ENCODE measurements around the gene HYI. TPM values are rescaled to one million over a fixed set of nuclear protein-coding genes. Genes with fewer than 3 reads are reported as not detected.

HYI gene
- polyA plus RNA-seq, 1 of the 3 experiments (the other 2 are of a cell fraction): 11.1 TPM

- H4K20me1 ChIP-seq (ENCODE audit: insufficient read depth): no peaks in the 10 kb centered on the region
- H3K27ac ChIP-seq (ENCODE audit: low read depth in 2 of 2, low read length in 1 of 2): no peak overlapping the region
- H3K9ac ChIP-seq: no peak overlapping the region
- no peak for DNase-seq
- H3K27me3 ChIP-seq (ENCODE audit: insufficient read depth): no peaks in the 10 kb centered on the region
- TF ChIP-seq RXRA (IDR thresholded peaks at IDR 0.05; ENCODE audit: borderline replicate concordance, low read depth) (no peak), USF1 (IDR thresholded peaks at IDR 0.05; ENCODE audit: borderline replicate concordance, low read depth) (no peak), GATA2 (CRISPR knock-in tag; IDR thresholded peaks at IDR 0.05) (no peak), YY1 (IDR thresholded peaks at IDR 0.05; ENCODE audit: low read depth) (no peak), SMC3 (IDR thresholded peaks at IDR 0.05; ENCODE audit: low read depth, low read length) (no peak), GABPA (IDR thresholded peaks at IDR 0.05; ENCODE audit: low read depth) (no peak), FOSL2 (IDR thresholded peaks at IDR 0.05; ENCODE audit: borderline replicate concordance, low read depth) (no peak), MEF2A (IDR thresholded peaks at IDR 0.05; ENCODE audit: borderline replicate concordance, low read depth) (no peak)
- ChIA-PET CTCF (interaction anchor here (1.1 to 5.4 kb wide), 2 partner anchors 25 to 212 kb away, joined by 3 to 20 read pairs; no protein-coding TSS in a partner anchor), POLR2A (interaction anchor here (1.3 kb wide), 1 partner anchor 15 kb away, joined by 3 read pairs; the partner anchor contains the start of gene HYI)
- no peak overlapping the region for H3K4me3 ChIP-seq (ENCODE audit: low read depth in 2 of 2, low read length in 1 of 2)
- H3K4me2 ChIP-seq: no peak overlapping the region
- H3K79me2 ChIP-seq (ENCODE audit: insufficient read depth): no peaks in the 10 kb centered on the region
- peaks cover 3 to 71% of the 10 kb centered on the region in 2 experiments for H3K36me3 ChIP-seq (replicated peaks in 1 of 2; ENCODE audit: control insufficient read depth in 1 of 2, insufficient read depth in 2 of 2, low read length in 1 of 2)
- WGBS (ENCODE audit: low lambda C conversion rate): 94% methylated on average over 10 of the region's 10 CpGs
- H2AFZ ChIP-seq (ENCODE audit: low read depth): no peak overlapping the region
- H3K4me1 ChIP-seq (ENCODE audit: control insufficient read depth in 1 of 2, insufficient read depth in 2 of 2, low read depth in 1 of 2, low read length in 1 of 2): no peaks in the 10 kb centered on the region; a peak in 1 of 4 replicates
- H3K9me2 ChIP-seq: no peaks in the 10 kb centered on the region
- no peaks in the 10 kb centered on the region for H3K9me3 ChIP-seq
- H3F3A ChIP-seq (replicated peaks; ENCODE audit: insufficient read depth): no peaks in the 10 kb centered on the region
Measured at GRCh38 chr1:43438953-43439581, 14.7 kb downstream of the HYI start.

GRCh38 chr1:43438576-43438952, 15.2 kb downstream of the HYI start:
- no peak overlapping the region for H3K9ac ChIP-seq
- no peaks in the 10 kb centered on the region for H3K79me2 ChIP-seq (ENCODE audit: insufficient read depth)
- H3F3A ChIP-seq (replicated peaks; ENCODE audit: insufficient read depth): no peaks in the 10 kb centered on the region
- ChIA-PET POLR2A (interaction anchor here (1.3 kb wide), 1 partner anchor 15 kb away, joined by 3 read pairs; the partner anchor contains the start of gene HYI), CTCF (interaction anchor here (1.1 to 5.4 kb wide), 2 partner anchors 24 to 212 kb away, joined by 3 to 20 read pairs; no protein-coding TSS in a partner anchor)
- 100% methylated on average over 8 of the region's 8 CpGs for WGBS (ENCODE audit: low lambda C conversion rate)
- no peak overlapping the region for H3K4me3 ChIP-seq (ENCODE audit: low read depth in 2 of 2, low read length in 1 of 2)
- no peaks in the 10 kb centered on the region for H4K20me1 ChIP-seq (ENCODE audit: insufficient read depth)
- TF ChIP-seq ELF1 (IDR thresholded peaks at IDR 0.05) (no peak), GABPA (IDR thresholded peaks at IDR 0.05; ENCODE audit: low read depth) (no peak), FOXJ3 (CRISPR knock-in tag; IDR thresholded peaks at IDR 0.05) (no peak), MEF2A (IDR thresholded peaks at IDR 0.05; ENCODE audit: borderline replicate concordance, low read depth) (no peak), MAX (IDR thresholded peaks at IDR 0.05; ENCODE audit: low read depth) (no peak), RAD21 (IDR thresholded peaks at IDR 0.05; ENCODE audit: low read length) (no peak), SIN3A (IDR thresholded peaks at IDR 0.05; ENCODE audit: borderline replicate concordance, low read depth, low read length) (no peak), MXI1 (IDR thresholded peaks at IDR 0.05; ENCODE audit: low read depth, low read length) (no peak), IRF3 (IDR thresholded peaks at IDR 0.05; ENCODE audit: low read depth, low read length) (no peak), EZH2phosphoT487 (IDR thresholded peaks at IDR 0.05; ENCODE audit: borderline replicate concordance, low read depth) (no peak), CHD2 (IDR thresholded peaks at IDR 0.05; ENCODE audit: low read length, partially characterized antibody) (no peak), GATA2 (CRISPR knock-in tag; IDR thresholded peaks at IDR 0.05) (no peak), USF1 (IDR thresholded peaks at IDR 0.05; ENCODE audit: borderline replicate concordance, low read depth) (no peak), CTCF (IDR thresholded peaks at IDR 0.05) (no peak), JUND (IDR thresholded peaks at IDR 0.05) (no peak), FOSL2 (IDR thresholded peaks at IDR 0.05; ENCODE audit: borderline replicate concordance, low read depth) (no peak), RFX5 (IDR thresholded peaks at IDR 0.05; ENCODE audit: low read length) (no peak)
- H3K4me1 ChIP-seq (ENCODE audit: control insufficient read depth in 1 of 2, insufficient read depth in 2 of 2, low read depth in 1 of 2, low read length in 1 of 2): no peaks in the 10 kb centered on the region; a peak in 1 of 4 replicates
- no peak overlapping the region for H3K27ac ChIP-seq (ENCODE audit: low read depth in 2 of 2, low read length in 1 of 2)
- H3K9me3 ChIP-seq: no peaks in the 10 kb centered on the region
- no peak for DNase-seq
- H3K4me2 ChIP-seq: no peak overlapping the region
- H3K9me2 ChIP-seq: no peaks in the 10 kb centered on the region
- H3K27me3 ChIP-seq (ENCODE audit: insufficient read depth): no peaks in the 10 kb centered on the region
- no peak overlapping the region for H2AFZ ChIP-seq (ENCODE audit: low read depth)
- H3K36me3 ChIP-seq (replicated peaks in 1 of 2; ENCODE audit: control insufficient read depth in 1 of 2, insufficient read depth in 2 of 2, low read length in 1 of 2): peaks cover 7 to 73% of the 10 kb centered on the region in 2 experiments

All from SK-N-SH (cell line).